Subcutaneous adipose tissue (tissue), 4 donors: ENCODE measurements around the gene CACNA2D2. TPM values are rescaled to one million over a fixed set of nuclear protein-coding genes. Genes with fewer than 3 reads are reported as not detected.

Experiments used
- total RNA-seq, 4 donors: library from RNA; depleted of rRNA; stranded (reverse); fragments of >200 nt; gene quantifications; one replicate each; pipeline ENCODE4 v1.1.0, GENCODE V29; 2016
- TF ChIP-seq, protein P1 (sequence below): fragments of 450-650 bp; IDR thresholded peaks from one replicate; pipeline ENCODE4 v1.5.1; 2016; ENCODE audit warnings: low read depth, mild to moderate bottlenecking, control low read depth, antibody characterized with exemption, moderate library complexity

Gene CACNA2D2
- total RNA-seq: 1 to 10 TPM in 1 of 4 donors, under 1 TPM in 2, not detected in 1; 0.65 to 1.7 (median 0.66) TPM

DNA sequence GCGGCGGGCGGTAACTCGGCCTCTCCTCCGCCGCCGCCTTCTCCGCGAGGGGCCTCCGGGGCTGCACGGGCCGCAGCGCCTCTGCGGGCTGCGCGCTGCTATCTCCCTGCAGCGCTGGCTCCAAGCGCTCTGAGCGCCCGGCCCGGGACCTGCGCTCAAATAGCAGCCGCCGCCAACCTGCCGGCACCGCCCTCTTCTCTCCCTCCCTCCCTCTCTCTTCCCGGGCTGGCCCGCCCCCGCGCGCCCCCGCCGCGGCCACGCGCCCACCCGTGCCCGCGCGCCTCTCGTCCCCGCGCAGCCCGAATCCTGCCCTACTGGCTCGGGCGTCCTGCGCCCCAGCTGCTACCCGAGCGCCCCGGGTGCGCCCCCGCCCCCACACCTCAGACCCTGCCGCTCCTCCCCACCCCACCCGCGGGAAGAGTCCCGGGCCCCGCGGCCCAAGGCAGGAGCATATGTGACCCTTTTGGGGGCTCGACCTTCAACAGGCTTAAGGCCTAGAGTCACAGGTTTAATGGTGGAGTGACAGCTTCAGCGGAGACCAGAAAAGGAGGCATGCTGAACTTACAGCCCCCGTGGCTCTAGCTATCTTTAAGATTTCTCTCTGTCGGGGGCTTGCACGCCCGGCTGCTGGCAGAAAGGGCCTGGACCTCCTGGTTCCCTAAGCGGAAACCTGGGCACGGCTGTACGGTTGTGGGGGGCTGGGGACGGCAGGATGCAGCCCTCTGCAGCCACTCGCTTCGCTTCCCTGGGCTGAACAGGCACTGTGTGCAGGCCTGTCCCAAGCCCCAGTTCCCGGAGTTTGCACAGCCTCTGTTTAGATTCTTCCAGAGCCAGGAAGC, at the start of gene CACNA2D2:
Gene CACNA2D2 (minus strand): TSS at position 131 of the 839 bp plus-strand sequence. CDS start 211 bp downstream, outside the sequence.
- TF ChIP-seq, protein P1, sequence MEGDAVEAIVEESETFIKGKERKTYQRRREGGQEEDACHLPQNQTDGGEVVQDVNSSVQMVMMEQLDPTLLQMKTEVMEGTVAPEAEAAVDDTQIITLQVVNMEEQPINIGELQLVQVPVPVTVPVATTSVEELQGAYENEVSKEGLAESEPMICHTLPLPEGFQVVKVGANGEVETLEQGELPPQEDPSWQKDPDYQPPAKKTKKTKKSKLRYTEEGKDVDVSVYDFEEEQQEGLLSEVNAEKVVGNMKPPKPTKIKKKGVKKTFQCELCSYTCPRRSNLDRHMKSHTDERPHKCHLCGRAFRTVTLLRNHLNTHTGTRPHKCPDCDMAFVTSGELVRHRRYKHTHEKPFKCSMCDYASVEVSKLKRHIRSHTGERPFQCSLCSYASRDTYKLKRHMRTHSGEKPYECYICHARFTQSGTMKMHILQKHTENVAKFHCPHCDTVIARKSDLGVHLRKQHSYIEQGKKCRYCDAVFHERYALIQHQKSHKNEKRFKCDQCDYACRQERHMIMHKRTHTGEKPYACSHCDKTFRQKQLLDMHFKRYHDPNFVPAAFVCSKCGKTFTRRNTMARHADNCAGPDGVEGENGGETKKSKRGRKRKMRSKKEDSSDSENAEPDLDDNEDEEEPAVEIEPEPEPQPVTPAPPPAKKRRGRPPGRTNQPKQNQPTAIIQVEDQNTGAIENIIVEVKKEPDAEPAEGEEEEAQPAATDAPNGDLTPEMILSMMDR: no peak

DNA sequence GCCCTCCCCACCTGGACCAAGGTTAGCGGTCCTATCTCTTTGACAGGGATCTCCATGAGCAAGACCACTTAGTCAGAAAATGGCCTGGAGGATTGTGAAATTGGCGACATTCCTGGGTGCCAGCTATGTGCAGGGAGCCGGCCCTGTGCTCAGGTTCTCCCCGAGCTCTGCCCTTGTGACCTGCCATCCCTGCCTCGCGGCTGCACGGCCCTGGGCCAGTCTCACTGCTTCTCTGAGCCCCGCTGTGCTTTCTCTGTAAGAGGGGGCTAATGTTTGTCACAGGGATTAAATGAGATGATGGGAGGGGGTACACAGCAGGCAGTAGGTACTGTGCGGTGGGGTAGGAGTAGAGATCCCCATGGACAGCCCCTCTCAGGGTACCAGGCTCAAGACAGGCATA, 49.2 kb upstream of the CACNA2D2 start:
- TF ChIP-seq, protein P1: no peak

DNA sequence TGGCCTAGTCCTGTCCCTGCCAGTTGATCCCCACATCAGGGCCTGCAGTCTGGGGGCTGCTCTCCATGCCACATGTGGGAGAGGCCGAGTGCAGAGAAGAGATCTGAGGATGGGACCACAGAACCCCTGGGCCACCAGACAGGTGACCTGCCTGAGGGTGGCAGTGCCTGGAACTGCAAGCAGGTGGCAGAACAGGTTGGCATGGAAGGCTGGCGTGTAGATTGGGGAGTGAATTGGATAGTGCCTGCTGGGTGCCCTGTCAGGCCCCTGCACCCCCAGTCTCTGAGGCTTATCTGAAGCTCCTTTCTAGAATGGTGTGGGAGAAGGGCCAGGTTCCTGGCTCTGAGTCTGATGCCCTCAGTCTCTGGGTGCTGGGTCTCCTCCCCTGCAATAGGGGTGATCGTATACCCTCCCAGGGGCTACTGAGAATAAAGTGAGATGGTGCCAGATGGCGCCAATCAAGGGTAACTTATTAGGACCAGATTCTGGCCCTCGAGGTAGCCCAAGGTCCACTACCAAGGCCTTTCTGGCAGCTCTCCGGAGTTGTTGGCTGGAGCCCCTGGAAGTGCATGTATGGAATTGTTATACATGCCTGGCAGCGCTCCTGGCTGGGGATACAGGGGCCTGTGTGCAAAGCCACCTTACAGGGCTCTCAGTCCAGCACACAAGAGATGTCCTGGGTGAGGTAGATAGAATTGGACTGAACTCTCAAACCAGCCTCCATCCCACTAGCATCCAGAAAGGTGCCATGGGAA, 48.4 kb upstream of the CACNA2D2 start:
- TF ChIP-seq, protein P1: no peak

DNA sequence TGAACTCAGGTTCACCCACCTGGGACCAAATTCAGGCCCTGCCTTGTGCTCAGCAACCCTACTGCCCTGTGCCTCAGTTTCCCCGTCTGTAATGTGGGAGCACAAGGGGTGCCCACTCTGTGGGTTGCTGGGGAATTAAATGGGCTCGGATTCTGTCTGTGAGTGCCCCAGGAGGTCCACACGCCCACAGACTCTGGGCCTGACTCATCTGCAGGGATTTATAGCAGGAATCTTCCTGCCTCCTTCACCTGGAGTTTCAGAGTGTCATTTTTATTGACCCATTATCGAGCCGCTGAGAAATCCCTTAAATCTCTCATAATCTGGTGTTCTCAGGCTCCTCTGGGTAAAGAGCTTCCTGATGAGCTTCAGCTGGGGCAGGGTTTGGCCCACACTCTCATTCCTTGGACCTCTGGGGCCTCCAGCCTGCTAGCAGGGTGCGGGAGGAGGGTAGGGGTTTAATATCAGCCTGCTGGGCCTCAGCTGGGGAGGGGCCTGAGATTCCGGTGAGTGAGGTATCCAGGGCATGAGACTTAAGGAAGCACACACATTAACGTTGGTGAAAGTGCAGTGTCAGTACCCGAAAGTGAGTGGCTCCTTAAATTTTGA, 47.7 kb upstream of the CACNA2D2 start:
- TF ChIP-seq, protein P1: no peak

DNA sequence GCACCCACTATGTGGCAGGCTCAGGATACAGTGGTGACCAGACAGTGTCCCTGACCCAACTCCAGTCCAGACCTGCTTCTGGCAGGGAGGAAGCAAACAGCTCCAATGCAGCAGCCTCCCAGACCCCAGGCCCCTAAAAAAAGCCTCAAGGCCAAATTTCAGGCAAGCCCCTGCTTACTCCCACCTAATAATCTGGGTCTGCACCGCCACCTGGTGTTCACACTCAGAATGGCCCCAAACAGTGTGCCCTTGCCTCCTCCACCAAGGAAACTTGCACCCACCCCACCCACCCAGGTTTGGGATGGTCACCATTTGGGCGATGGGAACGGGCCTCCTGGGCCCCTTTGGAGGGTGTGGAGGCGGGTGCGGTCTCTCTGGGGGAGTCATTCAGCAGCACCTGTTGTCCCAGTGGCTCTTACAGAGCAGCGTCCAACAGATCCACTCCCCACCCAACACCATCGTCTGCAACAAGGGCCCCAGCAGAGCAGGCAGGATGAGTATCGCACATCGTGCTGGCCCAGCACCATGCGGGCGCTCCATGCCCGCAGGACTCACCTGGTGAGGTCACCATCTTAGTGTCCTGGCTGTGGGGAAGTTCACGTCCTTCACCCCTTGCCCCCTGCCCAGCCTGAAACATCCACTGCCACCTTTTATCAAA, 46.8 kb upstream of the CACNA2D2 start:
- TF ChIP-seq, protein P1: no peak

DNA sequence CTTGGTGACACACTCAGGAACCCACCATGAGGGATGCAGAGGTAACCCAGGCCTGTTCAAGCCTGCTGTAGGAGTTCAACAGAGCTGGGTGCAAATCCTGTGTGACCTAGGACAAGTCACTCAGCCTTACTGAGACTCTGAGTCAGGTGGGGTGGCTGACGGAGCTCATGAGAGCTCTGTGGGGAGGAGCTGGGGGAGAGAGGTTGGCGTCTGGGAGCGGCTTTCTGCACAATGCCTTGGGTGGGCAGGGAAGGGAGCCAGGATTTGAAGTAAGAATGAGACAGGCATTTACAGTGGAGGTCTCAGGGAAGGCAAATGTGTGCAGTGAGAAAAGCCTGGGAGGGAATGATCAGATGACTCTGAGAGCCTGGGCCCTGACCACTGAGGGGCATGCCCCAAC, 45.8 kb upstream of the CACNA2D2 start:
- TF ChIP-seq, protein P1: no peak
